HepG2 (cell line): ENCODE data around the gene SLC25A22. TPM values are rescaled to one million over a fixed set of nuclear protein-coding genes. Genes with fewer than 3 reads are reported as not detected.

ENCODE experiments used
- ATAC-seq: fragments of 200-7000 bp; cut with Tn5 transposase; 3 replicates; pipeline ENCODE4 v1.9.1; 2020; ENCODE audit warnings: mild to moderate bottlenecking, moderate library complexity
- BruUV-seq: library from RNA; stranded (reverse); fragments of 400-500 nt; replicated peaks from 2 replicates; lab custom pipeline; 2021; lab: Mats Ljungman, UMichigan
- CTCF ChIA-PET: fragments of 300-600 bp; formaldehyde crosslinking; extraction: SDS; loops from one replicate; lab custom pipeline; 2021; ENCODE audit warnings: low total read pairs, inconsistent platforms, low intra/inter-chr PET ratio; lab: Yijun Ruan, JAX
- POLR2A ChIA-PET: fragments of 350-600 bp; sonication (Branson Sonifier 250); formaldehyde crosslinking; loops from one replicate; lab custom pipeline; 2020; ENCODE audit warnings: antibody characterized with exemption, inconsistent platforms; lab: Yijun Ruan, JAX
- DNase-seq: peaks from one replicate; pipeline ENCODE4 v3.0.0-alpha.2; 2015; ENCODE audit warnings: low spot score
- FAIRE-seq: peaks from 3 replicates; lab custom pipeline; 2011; peaks lifted over from hg19 to GRCh38; lab: Jason Lieb, UNC
- H2AFZ ChIP-seq: one replicate; pipeline ENCODE4 v1.6.1; 2011; ENCODE audit warnings: low read length, inconsistent platforms
- H3K27ac ChIP-seq: fragments of 300-600 bp; 3 replicates; pipeline ENCODE4 v1.8.0; 2011; ENCODE audit warnings: mixed run types, mild to moderate bottlenecking, mixed read lengths, low read length, inconsistent platforms; ENCODE audit not compliant: insufficient read depth; ENCODE audit errors: extremely low read length
- H3K27me3 ChIP-seq, 2 experiments: fragments of 200-600 bp in 1 of 2; 2 replicates in 1 of 2; 3 replicates in 1 of 2; pipeline versions ENCODE4 v1.6.0 to v1.8.0; 2011; ENCODE audit warnings: low read length in 2 of 2, mild to moderate bottlenecking in 2 of 2, moderate library complexity in 2 of 2, inconsistent platforms in 1 of 2; ENCODE audit not compliant: insufficient read depth in 2 of 2, control insufficient read depth in 1 of 2
- H3K36me3 ChIP-seq, 2 experiments: fragments of 200-600 bp in 1 of 2; replicated peaks in 1 of 2; 2 replicates in 1 of 2; 3 replicates in 1 of 2; pipeline versions ENCODE4 v1.5.1 to v1.8.0; 2011; ENCODE audit warnings: low read length in 2 of 2, inconsistent platforms in 1 of 2; ENCODE audit not compliant: insufficient read depth in 2 of 2, control insufficient read depth in 1 of 2
- H3K4me1 ChIP-seq: 2 replicates; pipeline ENCODE4 v1.5.1; 2012; ENCODE audit warnings: low read length, inconsistent platforms; ENCODE audit not compliant: insufficient read depth
- H3K4me2 ChIP-seq: 2 replicates; pipeline ENCODE4 v1.6.0; 2011; ENCODE audit warnings: low read depth, low read length, inconsistent platforms
- H3K4me3 ChIP-seq, 3 experiments: fragments of 200-600 bp in 1 of 3; sonication (generic), shearing (Covaris generic) in 1 of 3; replicated peaks in 1 of 3; 2 replicates each; pipeline ENCODE4 v1.5.1; 2011 to 2016; ENCODE audit warnings: low read length in 3 of 3, inconsistent platforms in 2 of 3, low read depth in 2 of 3, mild to moderate bottlenecking in 2 of 3, control low read depth in 1 of 3, mixed read lengths in 1 of 3; ENCODE audit not compliant: insufficient read depth in 1 of 3
- H3K79me2 ChIP-seq: one replicate; pipeline ENCODE4 v1.6.1; 2011; ENCODE audit warnings: low read length, inconsistent platforms; ENCODE audit not compliant: insufficient read depth
- H3K9ac ChIP-seq: 2 replicates; pipeline ENCODE4 v1.6.0; 2011; ENCODE audit warnings: mild to moderate bottlenecking, low read depth, low read length, inconsistent platforms; ENCODE audit not compliant: insufficient read depth
- H3K9me3 ChIP-seq: 2 replicates; pipeline ENCODE4 v1.5.1; 2012; ENCODE audit warnings: mild to moderate bottlenecking, low read length
- H4K20me1 ChIP-seq: 2 replicates; pipeline ENCODE4 v1.6.0; 2011; ENCODE audit warnings: inconsistent platforms, mild to moderate bottlenecking, low read length, moderate library complexity; ENCODE audit not compliant: insufficient read depth
- ASH2L ChIP-seq: fragments of 300-600, 200-600 bp; sonication (generic); IDR thresholded peaks from 2 replicates; pipeline ENCODE4 v1.7.0; 2017; ENCODE audit warnings: low read depth, mild to moderate bottlenecking, moderate library complexity, mixed read lengths, low read length; ENCODE audit not compliant: insufficient read length
- DNMT1 ChIP-seq: sonication (generic); formaldehyde crosslinking; IDR thresholded peaks from 2 replicates; pipeline ENCODE4 v1.5.1; 2020; ENCODE audit warnings: mild to moderate bottlenecking, missing genetic modification reagents
- KDM5A ChIP-seq: fragments of 200-600 bp; sonication (generic); IDR thresholded peaks from 2 replicates; pipeline ENCODE4 v1.7.0; 2018; ENCODE audit warnings: antibody characterized with exemption, mild to moderate bottlenecking, low read length, borderline replicate concordance
- PCBP2 ChIP-seq: fragments of 200-400 bp; formaldehyde crosslinking; optimal IDR thresholded peaks from 2 replicates; pipeline ENCODE3; 2018; ENCODE audit warnings: low read length, low read depth; ENCODE audit not compliant: poor library complexity, severe bottlenecking
- RBM22 ChIP-seq: fragments of 200-400 bp; formaldehyde crosslinking; optimal IDR thresholded peaks from 2 replicates; pipeline ENCODE3; 2017; ENCODE audit warnings: mild to moderate bottlenecking, low read length, moderate library complexity
- TSC22D2 ChIP-seq: sonication (generic); formaldehyde crosslinking; IDR thresholded peaks from 2 replicates; pipeline ENCODE4 v1.5.1; 2020; ENCODE audit warnings: missing genetic modification reagents, mild to moderate bottlenecking, borderline replicate concordance
- ZBTB7B ChIP-seq: sonication (generic); formaldehyde crosslinking; IDR thresholded peaks from 2 replicates; pipeline ENCODE4 v1.4.0; 2020; ENCODE audit warnings: missing genetic modification reagents
- ZNF33A ChIP-seq: sonication (generic); formaldehyde crosslinking; IDR thresholded peaks from 2 replicates; pipeline ENCODE4 v1.5.1; 2020; ENCODE audit warnings: missing genetic modification reagents, mild to moderate bottlenecking, moderate library complexity, borderline replicate concordance
- WGBS: methylation state at CpG from one replicate; pipeline ENCODE4 v1.1.6; 2017; ENCODE audit warnings: low lambda C conversion rate; 5-methylcytosine and 5-hydroxymethylcytosine counted together
- in situ Hi-C: cut with HindIII; loops from 2 replicates; pipeline ENCODE4 v1.10.0; 2017; ENCODE audit warnings: low pct_unique_long_range_greater_than_20kb; ENCODE audit not compliant: extremely low pct_ligation_motif_present
- intact Hi-C: fragments of 100-400 bp; cut with micrococcal nuclease; formaldehyde crosslinking; loops from one replicate; pipeline ENCODE4 v1.10.0; 2022; ENCODE audit not compliant: unreplicated experiment
- polyA plus RNA-seq, 8 experiments: library from polyadenylated mRNA; depleted of rRNA in 3 of 8; stranded (reverse) in 7 of 8; unstranded in 1 of 8; fragments of >200 nt; fragmentation: Illumina TruSeq in 4 of 8; extraction: Trizol in 4 of 8; gene quantifications; 2 replicates each; pipeline versions ENCODE4 v1.2.1 to v1.2.3, GENCODE V29; 2011 to 2016; ENCODE audit warnings: low read depth in 4 of 8, missing spikeins in 1 of 8, mixed read lengths in 1 of 8; ENCODE audit not compliant: insufficient read depth in 1 of 8
- total RNA-seq, 5 experiments: library from RNA; depleted of rRNA; stranded (reverse); fragments of >200 nt; fragmentation: Illumina TruSeq; extraction: Trizol; gene quantifications; 2 replicates each; pipeline ENCODE4 v1.2.3, GENCODE V29; 2016; ENCODE audit warnings: low read depth in 1 of 5
- TF ChIP-seq, protein P1 (sequence below): sonication (generic); formaldehyde crosslinking; IDR thresholded peaks from 2 replicates; pipeline ENCODE4 v1.5.0; 2020; ENCODE audit warnings: mild to moderate bottlenecking, missing genetic modification reagents, borderline replicate concordance

Gene SLC25A22
- total and polyA plus RNA-seq, 2 of the 13 experiments (the other 11 are each of a cell fraction or from before 2014, with no cell fraction given) = 12.4 to 19.2 TPM

DNA sequence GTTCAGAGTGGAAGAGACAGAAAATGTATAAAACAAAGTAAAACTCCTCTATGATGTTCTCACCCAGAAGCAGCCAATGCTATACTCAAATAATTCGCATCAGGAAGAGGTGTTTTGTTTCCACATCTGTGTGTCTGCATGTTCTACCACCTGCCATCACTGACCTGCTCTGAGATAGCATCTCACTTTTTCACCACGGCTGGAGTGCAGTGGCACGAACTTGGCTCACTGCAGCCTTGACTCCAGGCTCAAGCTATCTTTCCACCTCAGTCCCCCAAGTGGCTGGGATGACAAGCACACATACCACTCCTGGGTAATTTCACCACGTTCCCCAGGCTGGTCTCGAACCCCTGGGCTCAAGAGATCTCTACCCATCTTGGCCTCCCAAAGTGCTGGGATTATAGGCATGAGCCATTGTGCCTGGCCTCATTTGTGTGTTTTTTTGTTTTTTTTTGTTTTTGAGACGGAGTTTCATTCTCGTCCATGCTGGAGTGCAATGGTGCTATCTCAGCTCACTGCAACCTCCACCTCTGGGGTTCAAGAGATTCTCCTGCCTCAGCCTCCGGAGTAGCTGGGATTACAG is 36.5 kb downstream of the SLC25A22 start:
- no peaks in the 10 kb centered on the region for H3K27me3 ChIP-seq
- no peak overlapping the region for H3K27ac ChIP-seq
- in situ Hi-C loops (no loop called here), intact Hi-C loops (loop anchor here (2.0 kb wide), 1 partner anchor 33 kb away; no protein-coding TSS in a partner anchor)
- DNase-seq = no peak
- no peak overlapping the region for H3K4me2 ChIP-seq
- ChIA-PET POLR2A (no interaction called here), CTCF (no interaction called here)
- H3K4me3 ChIP-seq = no peak overlapping the region
- TF ChIP-seq RBM22 (peak; percentile 44), ZBTB7B (CRISPR knock-in tag) (no peak)
- H2AFZ ChIP-seq = no peak overlapping the region
- no peaks in the 10 kb centered on the region for H3K9me3 ChIP-seq
- peaks cover 21 to 75% of the 10 kb centered on the region in 2 experiments for H3K36me3 ChIP-seq
- peaks cover 2% of the 10 kb centered on the region for H3K79me2 ChIP-seq
- ATAC-seq = no peak
- 98% methylated on average over 8 of the region's 8 CpGs for WGBS
- no peaks in the 10 kb centered on the region for H3K4me1 ChIP-seq
- FAIRE-seq = no peak
- TSS peak; percentile 32 for BruUV-seq
- H4K20me1 ChIP-seq = peaks cover 9% of the 10 kb centered on the region; the same call in 1 of the 2 replicates
- no peak overlapping the region for H3K9ac ChIP-seq

DNA sequence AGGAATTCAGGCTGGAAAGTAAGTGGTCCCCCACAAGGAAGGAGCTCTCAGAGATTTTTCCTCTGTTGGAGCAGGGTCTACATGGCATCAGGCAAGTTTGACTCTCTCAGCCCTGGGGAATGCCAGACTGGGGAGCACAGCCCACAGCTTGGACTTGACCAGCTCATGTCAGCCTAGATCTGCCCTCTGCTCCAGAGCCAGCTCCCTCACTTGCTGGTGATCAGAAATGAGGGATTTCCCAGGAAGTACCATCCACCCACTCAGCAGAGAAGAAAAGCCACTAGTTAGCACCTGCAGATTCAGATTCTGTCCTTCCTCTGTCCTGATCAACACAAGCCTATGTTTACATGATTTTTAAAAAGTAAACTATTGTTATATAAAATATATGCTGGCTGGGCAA is 37.8 kb downstream of the SLC25A22 start:
- CTCF ChIA-PET = no interaction called here
- intact Hi-C loops = no loop called here
- no peak for FAIRE-seq
- H3K9me3 ChIP-seq = no peaks in the 10 kb centered on the region
- no peak for ATAC-seq
- peaks cover 10% of the 10 kb centered on the region for H3K79me2 ChIP-seq
- no peaks in the 10 kb centered on the region for H3K4me1 ChIP-seq
- peaks cover 22 to 80% of the 10 kb centered on the region in 2 experiments for H3K36me3 ChIP-seq
- no peak overlapping the region for H3K9ac ChIP-seq
- no peak overlapping the region for H3K4me3 ChIP-seq
- H3K4me2 ChIP-seq = no peak overlapping the region
- POLR2A ChIA-PET = interaction anchor here (1.0 to 1.5 kb wide), 2 partner anchors 17 to 55 kb away, joined by 3 read pairs; no protein-coding TSS in a partner anchor
- DNase-seq = no peak
- no peak for TF ChIP-seq ZNF33A
- TF ChIP-seq, protein P1, sequence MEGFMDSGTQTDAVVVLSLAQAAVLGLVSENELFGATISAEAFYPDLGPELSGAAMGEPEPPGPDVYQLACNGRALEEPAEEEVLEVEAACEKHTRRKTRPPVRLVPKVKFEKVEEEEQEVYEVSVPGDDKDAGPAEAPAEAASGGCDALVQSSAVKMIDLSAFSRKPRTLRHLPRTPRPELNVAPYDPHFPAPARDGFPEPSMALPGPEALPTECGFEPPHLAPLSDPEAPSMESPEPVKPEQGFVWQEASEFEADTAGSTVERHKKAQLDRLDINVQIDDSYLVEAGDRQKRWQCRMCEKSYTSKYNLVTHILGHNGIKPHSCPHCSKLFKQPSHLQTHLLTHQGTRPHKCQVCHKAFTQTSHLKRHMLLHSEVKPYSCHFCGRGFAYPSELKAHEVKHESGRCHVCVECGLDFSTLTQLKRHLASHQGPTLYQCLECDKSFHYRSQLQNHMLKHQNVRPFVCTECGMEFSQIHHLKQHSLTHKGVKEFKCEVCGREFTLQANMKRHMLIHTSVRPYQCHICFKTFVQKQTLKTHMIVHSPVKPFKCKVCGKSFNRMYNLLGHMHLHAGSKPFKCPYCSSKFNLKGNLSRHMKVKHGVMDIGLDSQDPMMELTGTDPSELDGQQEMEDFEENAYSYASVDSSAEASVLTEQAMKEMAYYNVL (CRISPR knock-in tag) = no peak
- no peak for TF ChIP-seq ASH2L
- no peak for TF ChIP-seq DNMT1
- TF ChIP-seq PCBP2 = no peak
- no peak for TF ChIP-seq KDM5A
- TF ChIP-seq TSC22D2 (CRISPR knock-in tag) = no peak
- peaks cover 9% of the 10 kb centered on the region; the same call in 1 of the 2 replicates for H4K20me1 ChIP-seq
- H3K27ac ChIP-seq = no peak overlapping the region
- in situ Hi-C loops = no loop called here
- no TSS peak for BruUV-seq
- no peak overlapping the region for H2AFZ ChIP-seq
- no peaks in the 10 kb centered on the region for H3K27me3 ChIP-seq
